HG02588 (cell line): ENCODE measurements around the gene EPHB2.

Experiments used
- ATAC-seq: cut with Tn5 transposase; IDR thresholded peaks from one replicate; pipeline ENCODE4 v1.9.1; 2021; ENCODE audit warnings: mild to moderate bottlenecking, moderate library complexity; ENCODE audit not compliant: unreplicated experiment

Gene EPHB2

DNA sequence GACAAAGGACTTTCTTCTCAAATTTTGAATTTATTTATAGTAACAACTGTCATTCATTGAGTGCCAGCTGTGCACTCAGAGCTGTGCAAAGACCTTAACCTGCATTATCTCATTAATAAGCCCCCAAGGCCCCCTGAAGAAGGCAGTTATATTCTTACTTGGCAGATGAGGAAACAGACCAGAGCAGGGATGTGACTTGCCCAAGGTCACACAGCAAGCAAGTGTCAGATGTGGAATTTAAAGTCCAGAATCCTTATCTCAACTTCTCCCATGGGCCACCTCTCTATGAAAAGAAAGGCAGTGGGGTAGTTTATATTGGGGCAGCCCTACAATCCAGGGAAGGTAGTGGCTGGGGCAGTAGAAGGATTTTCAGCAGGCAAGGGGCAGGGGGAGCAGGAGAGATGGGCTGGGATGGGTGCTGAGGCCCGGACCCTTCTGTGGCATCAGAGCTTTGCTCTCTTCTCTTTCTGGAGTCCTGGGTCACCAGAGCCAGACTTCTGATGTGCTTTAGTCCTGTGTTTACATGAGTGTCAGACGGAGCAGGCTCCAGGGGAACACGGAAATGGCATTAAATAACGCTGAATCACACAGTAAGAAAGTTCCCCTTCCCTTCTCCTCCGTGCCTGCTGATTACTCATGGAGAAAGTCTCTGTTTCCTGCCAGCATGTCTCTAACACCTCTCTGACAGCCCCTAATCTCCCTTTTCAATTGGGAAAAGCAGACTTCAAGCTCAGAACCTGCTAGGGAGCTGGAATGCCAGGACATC is 39.5 kb downstream of the EPHB2 start:
- no peak for ATAC-seq

DNA sequence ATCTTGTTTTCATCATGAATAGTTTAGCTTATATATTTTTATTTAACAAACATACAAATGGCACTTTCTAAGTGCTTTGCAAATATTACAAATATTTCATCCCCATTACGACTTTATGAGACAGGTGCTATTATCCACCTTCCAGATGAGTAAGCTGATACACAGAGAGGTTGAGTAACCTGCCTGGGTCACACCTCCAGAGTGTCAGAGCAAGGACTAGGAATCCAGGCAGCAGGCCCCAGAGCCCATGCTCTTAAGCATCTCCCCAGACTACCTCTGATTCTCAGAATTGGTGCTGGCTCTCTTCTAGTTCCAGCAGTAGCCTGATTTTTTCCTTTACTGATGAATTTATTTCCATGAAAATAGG is 40.0 kb downstream of the EPHB2 start:
- ATAC-seq, result no peak

- ATAC-seq, result no peak
These were observed 40.5 kb downstream of the EPHB2 start for GRCh38 chr1:22751124-22751531.

DNA sequence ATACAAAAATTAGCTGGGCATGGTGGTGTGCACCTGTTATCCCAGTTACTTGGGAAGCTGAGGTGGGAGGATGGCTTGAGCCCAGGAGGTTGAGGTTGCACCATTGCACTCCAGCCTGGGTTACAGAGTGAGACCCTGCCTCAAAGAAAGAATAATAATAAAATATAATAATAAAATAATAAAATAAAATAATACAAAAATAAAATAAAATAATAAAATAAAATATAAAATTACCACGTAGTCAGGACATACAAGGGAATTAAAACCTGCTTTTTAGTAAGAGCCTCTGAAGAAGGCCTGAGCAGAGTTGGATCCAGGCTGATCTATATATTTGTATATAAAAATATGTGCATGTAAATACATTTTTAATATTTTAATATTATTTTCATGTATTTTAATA is 41.7 kb downstream of the EPHB2 start:
- no peak for ATAC-seq

- no peak for ATAC-seq
These were observed 42.9 kb downstream of the EPHB2 start for GRCh38 chr1:22753481-22753971.

- ATAC-seq, result no peak
These were observed 43.6 kb downstream of the EPHB2 start for GRCh38 chr1:22754106-22754768.

GRCh38 chr1:22754824-22755223 is 44.2 kb downstream of the EPHB2 start:
- ATAC-seq, result no peak

DNA sequence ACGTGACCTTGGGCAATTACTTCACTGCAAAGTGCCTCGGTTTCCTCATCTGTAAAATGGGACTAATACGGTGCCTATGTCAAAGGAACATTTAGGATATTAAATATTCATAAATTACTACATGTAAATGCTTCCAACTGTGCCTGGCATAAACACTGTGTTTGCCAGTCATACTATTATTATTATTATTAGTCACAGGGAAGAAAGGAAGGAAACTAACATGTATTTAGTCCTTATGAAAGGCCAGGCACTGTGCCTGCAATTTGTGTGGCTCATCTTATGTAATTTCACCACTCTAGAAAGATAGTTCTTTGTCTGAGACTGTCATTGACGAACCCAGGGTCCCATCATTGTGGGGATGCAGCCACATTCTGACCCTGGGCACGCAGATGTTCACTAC is 45.0 kb downstream of the EPHB2 start:
- ATAC-seq, result no peak

DNA sequence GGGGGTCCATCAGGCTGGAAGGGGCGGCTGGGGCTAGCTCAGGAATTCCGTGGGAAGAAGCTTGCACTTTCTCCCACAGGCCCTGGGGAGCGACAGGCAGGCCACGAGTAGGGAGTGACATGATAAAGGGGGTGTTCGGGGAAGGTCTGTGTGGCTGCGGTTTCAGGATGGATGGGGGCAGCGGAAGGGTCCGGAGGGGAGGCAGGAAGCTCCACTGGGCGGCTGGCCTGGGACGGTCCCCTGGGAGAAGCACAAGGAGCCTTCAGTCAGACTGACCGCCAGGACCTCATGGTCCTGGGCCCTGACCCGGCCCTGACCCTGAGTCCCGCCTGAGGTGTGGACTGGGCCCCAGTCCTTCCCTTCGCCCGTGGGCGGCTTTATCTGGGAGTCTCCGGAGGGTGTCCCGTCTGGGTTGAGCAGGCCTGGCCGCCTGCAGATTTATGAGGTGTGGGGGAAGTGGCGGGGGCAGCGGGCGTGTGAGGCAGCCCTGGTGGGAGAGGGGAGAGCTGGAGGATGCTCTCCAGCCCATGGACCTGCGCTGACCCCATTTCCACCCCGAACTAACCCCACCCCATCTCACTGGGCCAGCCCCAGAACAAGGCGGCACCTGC is 45.6 kb downstream of the EPHB2 start:
- ATAC-seq, result no peak

DNA sequence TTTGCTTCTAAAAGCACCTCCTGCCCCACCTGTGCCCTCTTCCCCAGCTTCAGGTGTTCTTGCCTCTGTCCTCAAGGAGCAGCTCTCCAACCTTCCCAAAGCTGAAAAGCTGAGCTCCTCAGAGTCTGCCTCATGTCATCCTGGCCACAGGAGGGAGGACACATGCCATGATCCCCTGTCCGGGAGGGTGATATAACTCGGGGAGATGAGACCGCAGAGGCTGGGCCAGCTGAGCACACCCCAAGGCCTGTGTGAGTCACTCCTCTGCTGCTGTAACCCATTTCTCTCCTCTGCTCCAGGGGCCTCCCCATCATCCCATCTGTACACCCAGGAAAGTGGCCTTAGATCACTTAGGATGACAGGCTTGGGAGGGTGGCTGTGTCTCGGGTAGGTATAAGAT is 49.8 kb downstream of the EPHB2 start:
- no peak for ATAC-seq

DNA sequence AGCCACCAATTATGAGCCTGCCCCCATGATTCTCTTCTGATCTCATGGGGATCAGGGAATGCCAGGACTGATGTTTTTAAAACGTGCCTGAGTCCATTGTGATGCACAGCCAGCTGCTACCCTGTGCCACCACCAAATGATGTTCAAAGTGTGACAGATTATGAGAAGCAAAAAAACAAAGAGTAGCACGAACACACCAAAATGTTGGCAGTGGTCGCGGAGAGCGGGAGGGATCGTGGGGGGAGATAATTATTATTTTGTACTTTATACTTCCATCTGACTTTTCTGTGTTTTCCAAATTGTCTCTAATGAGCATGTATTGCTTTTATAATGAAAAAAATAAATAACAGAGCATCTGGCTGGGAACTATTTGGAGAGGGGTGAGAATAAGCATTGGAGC is 50.5 kb downstream of the EPHB2 start:
- ATAC-seq, result no peak

GRCh38 chr1:22761821-22762220 is 51.2 kb downstream of the EPHB2 start:
- ATAC-seq, result no peak

DNA sequence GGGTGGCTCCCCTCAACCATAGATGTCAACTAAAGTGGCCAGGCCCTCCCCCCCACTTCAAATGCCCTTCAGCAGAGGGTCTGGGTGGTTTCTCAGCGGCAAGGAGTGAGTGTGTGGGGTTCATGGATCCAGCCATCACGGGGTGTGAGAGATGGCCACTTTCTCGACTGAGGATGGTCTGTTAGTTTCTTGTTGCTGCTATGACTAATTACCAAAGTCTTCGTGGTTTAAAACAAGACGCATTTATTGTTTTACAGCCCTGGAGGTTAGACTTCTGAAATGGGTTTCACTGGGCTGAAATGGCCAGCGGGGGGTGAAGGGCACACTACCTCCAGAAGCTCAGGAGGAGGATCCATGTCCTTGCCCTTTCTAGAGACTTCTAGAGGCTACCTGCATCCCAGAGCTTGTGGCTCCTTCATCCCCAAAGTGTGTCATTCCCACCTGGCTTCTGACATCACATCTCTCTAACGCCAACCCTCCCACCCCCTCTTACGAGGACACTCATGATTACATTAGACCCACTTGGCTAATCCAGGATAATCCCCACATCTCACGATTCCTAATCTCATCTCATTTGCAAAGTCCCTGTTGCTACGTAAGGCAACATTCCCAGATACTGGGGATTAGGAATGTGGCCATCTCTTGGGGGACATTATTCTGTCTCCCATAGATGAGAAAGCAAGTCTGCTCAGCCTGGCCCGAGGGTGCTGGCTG is 53.0 kb downstream of the EPHB2 start:
- no peak for ATAC-seq

- no peak for ATAC-seq
These were observed 57.2 kb downstream of the EPHB2 start for GRCh38 chr1:22767852-22768251.

- no peak for ATAC-seq
These were observed 59.3 kb downstream of the EPHB2 start for GRCh38 chr1:22769932-22770331.

DNA sequence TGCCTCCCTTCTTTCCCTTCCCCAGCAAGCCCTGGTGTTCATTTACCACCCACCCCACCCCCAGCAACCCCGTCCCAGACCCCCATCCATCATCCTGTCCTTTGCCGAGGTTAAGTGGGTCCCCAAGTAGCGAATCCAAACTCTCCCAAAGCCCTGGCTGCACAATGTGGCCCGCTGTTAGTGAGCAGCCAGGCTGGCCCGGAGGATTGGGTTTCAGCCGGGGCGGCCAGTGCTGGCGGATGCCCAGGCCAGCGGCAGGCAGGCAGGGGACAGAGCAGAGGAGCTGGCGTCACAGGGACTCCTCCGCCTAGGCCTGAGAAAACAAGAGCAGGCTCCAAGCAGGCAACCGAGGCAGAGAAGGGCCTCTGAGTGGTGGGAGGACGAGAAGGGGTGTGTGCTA is 61.4 kb downstream of the EPHB2 start:
- no peak for ATAC-seq

DNA sequence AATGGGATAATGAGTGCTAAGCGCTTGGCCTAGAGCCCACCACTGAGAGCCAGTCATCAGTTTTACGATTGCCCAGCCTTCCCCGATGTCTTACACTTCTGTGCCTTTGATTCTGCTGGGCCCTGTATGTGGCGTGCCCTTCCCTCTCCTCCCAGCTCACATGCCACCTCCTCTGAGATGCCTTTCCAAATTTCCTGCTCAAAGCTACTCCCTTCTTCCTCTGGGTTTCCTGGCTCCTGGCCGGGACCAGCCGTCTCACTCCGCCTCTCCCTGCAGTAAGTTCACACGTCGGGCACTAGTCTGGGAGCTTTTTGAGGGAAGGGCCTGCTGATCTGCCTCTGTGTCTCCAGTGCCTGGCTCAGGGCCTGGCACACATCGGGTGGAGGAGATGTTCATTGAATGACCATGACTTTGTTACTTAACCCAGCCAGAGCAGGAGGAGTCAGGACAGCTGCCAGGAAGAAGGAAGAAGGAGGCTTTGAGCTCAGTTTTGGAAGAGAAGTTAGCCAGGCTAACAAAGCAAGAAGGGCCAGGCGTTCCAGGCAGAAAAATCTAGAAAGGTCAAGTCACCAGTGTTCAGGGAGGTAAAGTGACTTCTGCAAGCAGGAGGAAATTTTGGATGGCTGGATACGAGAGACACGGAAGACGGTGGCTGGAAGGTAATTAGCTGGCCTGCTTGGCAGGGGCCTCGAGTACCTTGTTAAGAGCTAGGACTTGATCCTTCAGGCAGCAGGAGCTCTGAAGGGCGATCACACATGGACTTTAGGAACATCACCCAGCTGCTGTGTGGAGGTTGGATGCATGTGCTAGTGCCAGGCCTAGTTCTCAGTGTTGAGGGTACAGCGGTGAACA is 63.6 kb downstream of the EPHB2 start:
- ATAC-seq, result no peak

DNA sequence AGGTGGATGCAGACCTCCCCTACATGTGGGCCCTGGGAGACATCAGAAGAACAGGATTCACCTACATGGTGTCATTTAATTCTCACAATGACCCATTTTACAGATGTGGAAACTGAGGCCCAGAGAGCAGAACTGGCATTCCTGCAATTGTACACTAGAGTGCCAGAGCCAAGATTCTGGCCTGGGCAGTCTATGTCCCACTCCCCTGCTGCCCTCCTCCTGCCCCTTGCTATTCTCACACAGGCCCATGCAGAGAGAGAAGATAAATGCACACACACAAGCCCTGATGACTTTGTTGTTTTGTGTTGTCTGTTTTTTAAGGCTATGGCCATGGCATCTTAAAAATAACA is 64.2 kb downstream of the EPHB2 start:
- ATAC-seq, result no peak

DNA sequence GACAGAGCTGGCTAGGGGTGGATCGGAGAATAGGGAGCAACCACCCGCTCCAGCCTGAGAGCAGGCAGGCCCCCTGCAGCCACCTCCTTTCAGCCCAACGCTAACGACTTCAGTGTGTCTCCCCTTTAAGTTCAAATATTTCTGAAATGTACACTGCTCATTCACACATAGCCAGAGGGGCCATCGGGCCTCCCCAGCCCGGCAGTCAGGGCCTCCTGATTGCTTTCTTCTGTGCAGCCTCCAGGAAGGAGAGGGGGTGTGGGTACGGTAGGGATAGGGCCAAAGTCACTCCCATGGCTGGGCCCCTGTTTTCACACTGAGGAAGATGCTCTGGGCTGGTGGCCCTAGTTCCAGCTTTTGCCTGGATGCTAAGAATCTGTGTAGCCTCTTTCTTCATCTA is 64.8 kb downstream of the EPHB2 start:
- no peak for ATAC-seq

GRCh38 chr1:22776035-22776613 is 65.5 kb downstream of the EPHB2 start:
- no peak for ATAC-seq
